ENCODE measurements around the gene GCM1.

Gene GCM1

GRCh38 chr6:53151676-53152075 lies 3.0 kb upstream of the GCM1 start:
- no peak for DNase-seq

- no peak for DNase-seq
These were observed 3.8 kb downstream of the GCM1 start for GRCh38 chr6:53144802-53145201.

GRCh38 chr6:53143710-53144109 lies 4.9 kb downstream of the GCM1 start:
- no peak for DNase-seq

- DNase-seq: no peak
These were observed 5.8 kb downstream of the GCM1 start for GRCh38 chr6:53142810-53143209.

- DNase-seq: no peak
These were observed 8.7 kb downstream of the GCM1 start for GRCh38 chr6:53139841-53140413.

- DNase-seq: no peak
These were observed 12.5 kb downstream of the GCM1 start for GRCh38 chr6:53136000-53136609.

GRCh38 chr6:53134601-53135235 lies 13.9 kb downstream of the GCM1 start:
- DNase-seq: no peak

GRCh38 chr6:53133961-53134360 lies 14.7 kb downstream of the GCM1 start:
- DNase-seq: no peak

GRCh38 chr6:53130569-53131290 lies 17.9 kb downstream of the GCM1 start:
- DNase-seq: no peak

GRCh38 chr6:53128842-53129241 lies 19.8 kb downstream of the GCM1 start:
- DNase-seq: no peak

GRCh38 chr6:53125276-53125675 lies 23.4 kb downstream of the GCM1 start:
- no peak for DNase-seq

GRCh38 chr6:53124131-53124800 lies 24.4 kb downstream of the GCM1 start:
- DNase-seq: no peak

- DNase-seq: no peak
These were observed 28.8 kb downstream of the GCM1 start for GRCh38 chr6:53119772-53120409.

GRCh38 chr6:53119349-53119748 lies 29.3 kb downstream of the GCM1 start:
- DNase-seq: no peak

- no peak for DNase-seq
These were observed 32.9 kb downstream of the GCM1 start for GRCh38 chr6:53115741-53116140.

- DNase-seq: no peak
These were observed 33.5 kb downstream of the GCM1 start for GRCh38 chr6:53115113-53115512.

GRCh38 chr6:53113742-53114141 lies 34.9 kb downstream of the GCM1 start:
- DNase-seq: no peak

- DNase-seq: no peak
These were observed 35.8 kb downstream of the GCM1 start for GRCh38 chr6:53112871-53113270.

- no peak for DNase-seq
These were observed 36.2 kb downstream of the GCM1 start for GRCh38 chr6:53112404-53112803.

- DNase-seq: no peak
These were observed 36.8 kb downstream of the GCM1 start for GRCh38 chr6:53111865-53112264.

GRCh38 chr6:53109612-53110011 lies 39.0 kb downstream of the GCM1 start:
- DNase-seq: no peak

- DNase-seq: no peak
These were observed 41.5 kb downstream of the GCM1 start for GRCh38 chr6:53107091-53107490.

- DNase-seq: no peak
These were observed 43.7 kb downstream of the GCM1 start for GRCh38 chr6:53104916-53105315.
